H1 (cell line): Measurements from ENCODE around the gene RFX1. TPM values are rescaled to one million over a fixed set of nuclear protein-coding genes. Genes with fewer than 3 reads are reported as not detected.

Source experiments
- CTCF ChIA-PET: fragments of 300-600 bp; sonication (Branson Sonifier 250); formaldehyde crosslinking; loops from one replicate; lab custom pipeline; 2021; ENCODE audit not compliant: partially characterized antibody; lab: Charles Lee
- POLR2A ChIA-PET: fragments of 300-600 bp; sonication (Branson Sonifier 250); formaldehyde crosslinking; loops from one replicate; lab custom pipeline; 2021; ENCODE audit warnings: inconsistent platforms; ENCODE audit not compliant: partially characterized antibody; lab: Charles Lee
- DNase-seq, 2 experiments: peaks; one replicate each; pipeline versions ENCODE4 v3.0.0 to v3.0.0-alpha.2; 2010 to 2022; ENCODE audit warnings: low spot score in 2 of 2, low read depth in 1 of 2, mixed read lengths in 1 of 2
- FAIRE-seq: peaks from 2 replicates; lab custom pipeline; 2011; peaks lifted over from hg19 to GRCh38; lab: Jason Lieb, UNC
- H2AFZ ChIP-seq: 2 replicates; pipeline ENCODE4 v1.8.1; 2012; ENCODE audit warnings: low read length, inconsistent platforms
- H2AK5ac ChIP-seq: 2 replicates; pipeline ENCODE4 v1.6.1; 2013; ENCODE audit warnings: low read depth, low read length
- H2BK120ac ChIP-seq: replicated peaks from 2 replicates; pipeline ENCODE3; 2013; ENCODE audit warnings: low read depth, low read length, inconsistent platforms
- H2BK12ac ChIP-seq: 2 replicates; pipeline ENCODE4 v1.6.1; 2013; ENCODE audit warnings: low read depth, low read length
- H2BK15ac ChIP-seq: 2 replicates; pipeline ENCODE4 v1.6.1; 2013; ENCODE audit warnings: low read length
- H2BK20ac ChIP-seq: 2 replicates; pipeline ENCODE4 v1.6.1; 2013; ENCODE audit warnings: low read length
- H2BK5ac ChIP-seq: 2 replicates; pipeline ENCODE4 v1.6.1; 2013; ENCODE audit warnings: low read depth, low read length
- H3K14ac ChIP-seq: 2 replicates; pipeline ENCODE4 v1.6.1; 2013; ENCODE audit warnings: inconsistent platforms; ENCODE audit not compliant: insufficient read length
- H3K18ac ChIP-seq: 2 replicates; pipeline ENCODE4 v1.6.1; 2013; ENCODE audit warnings: low read length; ENCODE audit errors: extremely low read depth
- H3K23ac ChIP-seq: 2 replicates; pipeline ENCODE4 v1.6.1; 2013; ENCODE audit warnings: inconsistent platforms; ENCODE audit not compliant: insufficient read length
- H3K23me2 ChIP-seq: 2 replicates; pipeline ENCODE4 v1.6.1; 2013; ENCODE audit warnings: low read depth, low read length
- H3K27ac ChIP-seq: 2 replicates; pipeline ENCODE4 v1.6.1; 2011; ENCODE audit warnings: low read depth, low read length, inconsistent platforms
- H3K27me3 ChIP-seq, 4 experiments: replicated peaks in 1 of 4; 1 replicate in 1 of 4; 2 replicates in 3 of 4; pipeline versions ENCODE4 v1.6.1 to v1.8.1; 2011 to 2013; ENCODE audit warnings: low read length in 3 of 4, mild to moderate bottlenecking in 3 of 4, inconsistent platforms in 2 of 4, mixed read lengths in 2 of 4, moderate library complexity in 1 of 4; ENCODE audit not compliant: control insufficient read depth in 3 of 4, insufficient read depth in 3 of 4; ENCODE audit errors: extremely low read depth in 1 of 4
- H3K36me3 ChIP-seq, 4 experiments: 2 replicates each; pipeline versions ENCODE4 v1.6.1 to v1.8.1; 2011 to 2013; ENCODE audit warnings: mild to moderate bottlenecking in 4 of 4, low read length in 3 of 4, moderate library complexity in 2 of 4, control low read depth in 1 of 4, inconsistent platforms in 1 of 4; ENCODE audit not compliant: insufficient read depth in 4 of 4, control insufficient read depth in 2 of 4
- H3K4ac ChIP-seq: replicated peaks from 2 replicates; pipeline ENCODE3; 2013; ENCODE audit warnings: low read length, low read depth, mixed read lengths, inconsistent platforms; ENCODE audit not compliant: insufficient read length
- H3K4me1 ChIP-seq, 4 experiments: replicated peaks in 1 of 4; 1 replicate in 1 of 4; 2 replicates in 3 of 4; pipeline versions ENCODE4 v1.6.1 to v1.8.1; 2011 to 2013; ENCODE audit warnings: low read length in 3 of 4, inconsistent platforms in 2 of 4, mixed read lengths in 1 of 4; ENCODE audit not compliant: insufficient read depth in 4 of 4, control insufficient read depth in 3 of 4
- H3K4me2 ChIP-seq, 2 experiments: 2 replicates each; pipeline versions ENCODE4 v1.6.1 to v1.8.1; 2011 to 2013; ENCODE audit warnings: low read depth in 2 of 2, low read length in 2 of 2, control low read depth in 1 of 2, inconsistent platforms in 1 of 2, mild to moderate bottlenecking in 1 of 2; ENCODE audit not compliant: insufficient read depth in 1 of 2
- H3K4me3 ChIP-seq, 4 experiments: fragments of 200-600, 300-600 bp in 1 of 4; sonication (generic), shearing (Covaris generic), sonication (Bioruptor Twin) in 1 of 4; 2 replicates each; pipeline versions ENCODE4 v1.5.1 to v1.8.1; 2011 to 2016; ENCODE audit warnings: low read length in 4 of 4, low read depth in 3 of 4, control low read depth in 2 of 4, inconsistent platforms in 2 of 4, mild to moderate bottlenecking in 2 of 4, mixed read lengths in 1 of 4, moderate library complexity in 1 of 4; ENCODE audit not compliant: insufficient read depth in 2 of 4; ENCODE audit errors: extremely low read depth in 1 of 4
- H3K56ac ChIP-seq: replicated peaks from 2 replicates; pipeline ENCODE3; 2013; ENCODE audit warnings: low read depth, mild to moderate bottlenecking, mixed read lengths, low read length, inconsistent platforms; ENCODE audit not compliant: insufficient read length
- H3K79me1 ChIP-seq: 2 replicates; pipeline ENCODE4 v1.6.1; 2013; ENCODE audit warnings: low read depth, low read length, control low read depth
- H3K79me2 ChIP-seq, 2 experiments: 2 replicates each; pipeline versions ENCODE4 v1.6.1 to v1.8.1; 2012 to 2013; ENCODE audit warnings: low read length in 2 of 2, mild to moderate bottlenecking in 2 of 2, inconsistent platforms in 1 of 2; ENCODE audit not compliant: insufficient read depth in 2 of 2, control insufficient read depth in 1 of 2
- H3K9ac ChIP-seq, 4 experiments: replicated peaks in 1 of 4; 1 replicate in 1 of 4; 2 replicates in 3 of 4; pipeline versions ENCODE4 v1.6.1 to v1.8.1; 2011 to 2013; ENCODE audit warnings: low read depth in 3 of 4, low read length in 3 of 4, control low read depth in 2 of 4, mild to moderate bottlenecking in 2 of 4, moderate library complexity in 2 of 4, inconsistent platforms in 1 of 4; ENCODE audit errors: extremely low read depth in 1 of 4
- H3K9me3 ChIP-seq, 2 experiments: 2 replicates each; pipeline versions ENCODE4 v1.6.1 to v1.8.1; 2012 to 2013; ENCODE audit warnings: mild to moderate bottlenecking in 2 of 2, moderate library complexity in 2 of 2, control low read depth in 1 of 2, inconsistent platforms in 1 of 2, low read depth in 1 of 2, low read length in 1 of 2, mixed read lengths in 1 of 2; ENCODE audit not compliant: insufficient read depth in 2 of 2
- H4K20me1 ChIP-seq, 2 experiments: replicated peaks in 1 of 2; 2 replicates each; pipeline versions ENCODE3 to v1.8.1; 2011 to 2013; ENCODE audit warnings: inconsistent platforms in 2 of 2, low read length in 2 of 2, mild to moderate bottlenecking in 1 of 2; ENCODE audit not compliant: insufficient read depth in 2 of 2, control insufficient read depth in 1 of 2
- H4K5ac ChIP-seq: 2 replicates; pipeline ENCODE4 v1.6.1; 2013; ENCODE audit warnings: low read length, low read depth, mixed read lengths, inconsistent platforms; ENCODE audit not compliant: insufficient read length
- H4K8ac ChIP-seq: 2 replicates; pipeline ENCODE4 v1.8.0; 2013; ENCODE audit warnings: mild to moderate bottlenecking, moderate library complexity, low read length, inconsistent platforms; ENCODE audit not compliant: insufficient read depth; ENCODE audit errors: extremely low read depth
- H4K91ac ChIP-seq: replicated peaks from 2 replicates; pipeline ENCODE3; 2013; ENCODE audit warnings: low read length, mixed read lengths, inconsistent platforms; ENCODE audit not compliant: insufficient read length
- CTBP2 ChIP-seq: IDR thresholded peaks from 2 replicates; pipeline ENCODE4 v1.7.0; 2011; ENCODE audit warnings: borderline replicate concordance, mild to moderate bottlenecking, moderate library complexity, mixed read lengths, low read length; ENCODE audit not compliant: insufficient read depth, insufficient read length
- JUN ChIP-seq: IDR thresholded peaks from 2 replicates; pipeline ENCODE4 v1.6.1; 2011; ENCODE audit warnings: low read depth, mild to moderate bottlenecking, improper control_type of control experiment, low read length
- MAFK ChIP-seq: IDR thresholded peaks from 2 replicates; pipeline ENCODE4 v1.6.1; 2012; ENCODE audit warnings: low read depth, mild to moderate bottlenecking, improper control_type of control experiment, low read length
- NRF1 ChIP-seq: IDR thresholded peaks from 2 replicates; pipeline ENCODE4 v1.6.1; 2011; ENCODE audit warnings: mild to moderate bottlenecking, low read depth, low read length, improper control_type of control experiment
- POU5F1 ChIP-seq: IDR thresholded peaks from 2 replicates; pipeline ENCODE4 v1.6.1; 2011; ENCODE audit warnings: low read depth, mild to moderate bottlenecking, low read length, moderate library complexity
- RAD21 ChIP-seq, 2 experiments: IDR thresholded peaks in 1 of 2; conservative IDR thresholded peaks in 1 of 2; 2 replicates each; pipeline ENCODE4 v1.6.1; 2011; ENCODE audit warnings: low read depth in 2 of 2, low read length in 2 of 2, improper control_type of control experiment in 1 of 2, inconsistent platforms in 1 of 2, mild to moderate bottlenecking in 1 of 2, moderate library complexity in 1 of 2
- SIX5 ChIP-seq: IDR thresholded peaks from 2 replicates; pipeline ENCODE4 v1.6.1; 2011; ENCODE audit warnings: mild to moderate bottlenecking, low read depth, low read length
- SP1 ChIP-seq: IDR thresholded peaks from 2 replicates; pipeline ENCODE4 v1.6.1; 2011; ENCODE audit warnings: low read depth, low read length
- USF2 ChIP-seq: IDR thresholded peaks from 2 replicates; pipeline ENCODE4 v1.6.1; 2011; ENCODE audit warnings: low read length, improper control_type of control experiment
- YY1 ChIP-seq: IDR thresholded peaks from 2 replicates; pipeline ENCODE4 v1.6.1; 2011; ENCODE audit warnings: low read depth, mild to moderate bottlenecking, low read length
- WGBS, 2 experiments: shearing (Covaris generic) in 1 of 2; methylation state at CpG; one replicate each; pipeline versions ENCODE4 v1.1.6 to v1.1.7; 2013 to 2015; ENCODE audit warnings: low lambda C conversion rate in 2 of 2, mixed read lengths in 2 of 2, inconsistent platforms in 1 of 2, low coverage in 1 of 2, missing lambda C conversion rate in 1 of 2; ENCODE audit not compliant: insufficient replicate concordance in 2 of 2, insufficient coverage in 1 of 2, insufficient read length in 1 of 2; ENCODE audit errors: extremely low coverage in 1 of 2, missing lambda C conversion rate in 1 of 2; 5-methylcytosine and 5-hydroxymethylcytosine counted together
- polyA plus RNA-seq, 7 experiments: library from polyadenylated mRNA; depleted of rRNA in 3 of 7; stranded (reverse) in 5 of 7; unstranded in 2 of 7; fragments of >200 nt in 5 of 7; fragments of 200-250 nt in 2 of 7; gene quantifications; 1 replicate in 5 of 7; 2 replicates in 1 of 7; 4 replicates in 1 of 7; pipeline versions ENCODE4 v1.2.1 to v1.2.3, GENCODE V29; 2011 to 2013; ENCODE audit warnings: missing spikeins in 2 of 7, mixed read lengths in 2 of 7
- total RNA-seq: library from RNA; stranded (reverse); fragmentation: NEBNext Ultra II Directional; extraction: Animal tissue kit (Norgen Biotek cat#: 25700); gene quantifications from 2 replicates; pipeline ENCODE4 v1.2.1, GENCODE V29; 2021

The RFX1 gene
- total and polyA plus RNA-seq, 2 of the 8 experiments (the other 6 are each of a cell fraction or from before 2014, with no cell fraction given), result 4.9 to 17.0 TPM

DNA sequence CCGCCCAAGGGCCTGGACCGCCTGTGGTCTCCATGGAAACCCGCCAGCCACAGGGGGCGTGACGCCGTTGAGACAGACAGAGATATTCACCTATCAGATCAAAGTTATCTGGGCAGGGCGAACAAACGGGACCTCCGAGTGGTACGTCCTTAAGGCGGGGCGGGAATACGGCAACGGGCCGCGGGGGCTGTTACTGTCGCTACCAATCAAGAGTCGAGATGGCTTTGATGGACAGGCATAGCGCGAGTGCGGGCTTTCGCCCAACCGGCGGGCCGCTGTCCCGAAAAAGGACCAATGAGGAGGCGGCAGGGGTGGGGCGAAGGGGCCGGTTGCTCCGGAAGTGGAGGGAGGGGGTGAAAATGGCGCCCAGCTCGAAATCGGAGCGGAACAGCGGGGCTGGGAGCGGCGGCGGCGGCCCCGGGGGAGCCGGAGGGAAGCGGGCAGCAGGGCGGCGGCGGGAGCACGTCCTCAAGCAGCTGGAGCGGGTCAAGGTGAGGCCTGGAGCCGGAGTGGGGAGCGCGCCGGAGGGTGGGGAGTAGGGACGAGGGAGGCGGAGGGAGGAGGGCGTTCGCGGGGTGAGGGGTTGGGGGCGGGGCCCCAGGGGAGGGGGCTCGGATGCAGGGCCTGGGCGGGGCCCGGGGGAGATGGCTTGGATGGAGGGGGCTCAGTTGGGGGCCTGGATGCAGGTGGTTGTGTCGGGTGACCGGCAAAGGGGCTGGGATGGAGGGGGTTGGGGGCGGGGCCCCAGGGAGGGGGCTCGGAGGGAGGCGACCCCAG is 53.8 kb downstream of the RFX1 start, which contains the start of gene DCAF15:
Gene DCAF15, plus strand, starts transcription at position 356 of the 777 bp plus-strand sequence. Its CDS starts 4 bp downstream, at position 360.
- no peaks in the 10 kb centered on the region for H3K9me3 ChIP-seq
- peaks cover 0 to 19% of the 10 kb centered on the region in 2 experiments; a peak in 3 of 4 replicates for H3K79me2 ChIP-seq
- peak within 1 kb of the TSS; percentile 43; the same call in 1 of the 2 replicates for H2BK12ac ChIP-seq
- peak within 1 kb of the TSS; percentile 82 to 100 (median 91) for H3K4me3 ChIP-seq
- peaks cover 18 to 25% (median 22%) of the 10 kb centered on the region in 4 experiments for H3K36me3 ChIP-seq
- H2AK5ac ChIP-seq, result peak within 1 kb of the TSS; percentile 25
- H3K4me2 ChIP-seq, result peak within 1 kb of the TSS; percentile 61 to 83
- peak within 1 kb of the TSS; percentile 95 for H3K18ac ChIP-seq
- 0 out of 2 replicates have a peak within 1 kb of the TSS, but pooled peaks have one; percentile 72 for H2BK15ac ChIP-seq
- no peak within 1 kb of the TSS for H2BK120ac ChIP-seq
- H2AFZ ChIP-seq, result 0 out of 2 replicates have a peak within 1 kb of the TSS, but pooled peaks have one; percentile 24
- H3K9ac ChIP-seq, result peak within 1 kb of the TSS; percentile 88 to 99 (median 92)
- FAIRE-seq, result peak; percentile 94
- peak within 1 kb of the TSS; percentile 93 for H3K56ac ChIP-seq
- H4K5ac ChIP-seq, result peak within 1 kb of the TSS; percentile 99
- H3K23me2 ChIP-seq, result peaks cover 9% of the 10 kb centered on the region
- no peak within 1 kb of the TSS for H2BK20ac ChIP-seq
- H3K27ac ChIP-seq, result peak within 1 kb of the TSS; percentile 94
- CTCF ChIA-PET, result interaction anchor here (0.7 to 2.7 kb wide), 18 partner anchors 9 to 124 kb away, joined by 3 to 12 read pairs (median 5); partner anchors contain the start of genes IL27RA, PODNL1 and RFX1
- peak; percentile 99 to 100 for DNase-seq
- H3K4ac ChIP-seq, result peak within 1 kb of the TSS; percentile 78
- H4K8ac ChIP-seq, result peak within 1 kb of the TSS; percentile 100; the same call in 1 of the 2 replicates
- no peak within 1 kb of the TSS for H3K14ac ChIP-seq
- peak within 1 kb of the TSS; percentile 93 for H4K91ac ChIP-seq
- H2BK5ac ChIP-seq, result peak within 1 kb of the TSS; percentile 93
- 1% methylated on average over 23 of the region's 65 CpGs; no CpG with 5 or more reads in 1 of the 2 experiments for WGBS, 2 experiments
- POLR2A ChIA-PET, result interaction anchor here (0.6 to 4.3 kb wide), 24 partner anchors 9 to 143 kb away, joined by 3 to 48 read pairs (median 5); partner anchors contain the start of genes IL27RA, PODNL1, RFX1 and RLN3
- no peaks in the 10 kb centered on the region for H3K27me3 ChIP-seq
- H3K4me1 ChIP-seq, result peaks cover 0 to 7% (median 3%) of the 10 kb centered on the region in 4 experiments; a peak in 6 of 7 replicates
- no peak within 1 kb of the TSS for H3K23ac ChIP-seq
- H3K79me1 ChIP-seq, result peaks cover 13% of the 10 kb centered on the region
- H4K20me1 ChIP-seq, result peaks cover 0 to 13% of the 10 kb centered on the region in 2 experiments
- no peak for TF ChIP-seq NRF1
- peak; percentile 96 for TF ChIP-seq YY1
- no peak for TF ChIP-seq CTBP2
- no peak for TF ChIP-seq JUN
- no peak for TF ChIP-seq USF2
- no peak for TF ChIP-seq POU5F1
- no peak for TF ChIP-seq RAD21 (IDR thresholded peaks at IDR 0.05 in 1 of 2, conservative IDR thresholded peaks at IDR 0.05 in 1 of 2; ENCODE audit: low read depth in 2 of 2, low read length in 2 of 2)
- no peak for TF ChIP-seq MAFK
- TF ChIP-seq SIX5, result no peak
- TF ChIP-seq SP1, result peak; percentile 97
